Fibroblast of skin of back (primary cell): ENCODE data around the gene RALBP1.
A peak's percentile ranks its signal among the peaks of the same experiment; 100 is the strongest.

Experiments used
- DNase-seq: peaks from one replicate; pipeline ENCODE4 v3.0.0-alpha.2; 2013

RALBP1 gene

GRCh38 chr18:9513971-9514512 lies 38.7 kb downstream of the RALBP1 start:
- peak; percentile 87 for DNase-seq

DNA sequence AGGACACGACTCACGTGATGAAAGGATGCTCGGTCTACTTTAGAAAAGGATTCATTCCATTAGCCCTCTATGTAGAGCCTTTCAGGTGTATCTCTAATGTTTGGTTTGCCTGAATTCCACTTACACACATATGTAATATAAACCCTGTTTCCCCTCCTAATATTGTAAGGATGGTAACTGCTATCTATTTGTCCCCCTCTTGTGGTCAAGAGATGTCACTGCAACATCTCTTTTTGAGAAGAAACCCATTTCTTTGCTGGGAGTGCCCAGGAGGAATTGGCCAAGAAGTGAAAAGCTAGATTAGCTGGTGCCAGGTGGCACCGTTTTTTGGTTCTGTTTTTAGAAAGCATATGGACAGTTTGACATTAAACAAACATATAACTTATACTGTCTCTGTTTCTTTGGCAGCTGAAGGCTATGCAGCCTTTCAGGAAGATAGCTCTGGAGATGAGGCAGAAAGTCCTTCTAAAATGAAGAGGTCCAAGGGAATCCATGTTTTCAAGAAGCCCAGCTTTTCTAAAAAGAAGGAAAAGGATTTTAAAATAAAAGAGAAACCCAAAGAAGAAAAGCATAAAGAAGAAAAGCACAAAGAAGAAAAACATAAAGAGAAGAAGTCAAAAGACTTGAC lies 41.2 kb downstream of the RALBP1 start:
- DNase-seq = peak; percentile 50

GRCh38 chr18:9517869-9518268 lies 42.6 kb downstream of the RALBP1 start:
- DNase-seq = no peak

DNA sequence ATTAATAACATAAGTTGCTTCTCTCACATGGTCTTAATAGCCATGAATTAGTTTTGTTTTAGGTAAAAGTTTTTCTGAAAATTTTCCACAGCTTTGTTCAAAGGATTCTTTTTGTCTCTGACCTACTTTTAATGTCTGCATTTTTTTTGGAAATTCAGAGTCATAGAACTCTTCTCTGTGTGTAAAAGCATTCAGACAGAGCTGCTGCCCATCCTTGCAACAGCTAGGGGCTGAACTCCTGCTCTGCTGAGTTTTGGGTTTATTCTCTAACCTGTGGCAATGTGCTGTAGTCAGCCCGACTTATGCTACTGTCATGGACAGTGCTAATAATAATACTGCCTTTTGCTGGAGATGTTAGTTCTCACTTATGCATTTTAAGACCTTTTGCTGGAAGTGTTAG lies 44.1 kb downstream of the RALBP1 start:
- no peak for DNase-seq

GRCh38 chr18:9520666-9521065 lies 45.4 kb downstream of the RALBP1 start:
- no peak for DNase-seq

DNA sequence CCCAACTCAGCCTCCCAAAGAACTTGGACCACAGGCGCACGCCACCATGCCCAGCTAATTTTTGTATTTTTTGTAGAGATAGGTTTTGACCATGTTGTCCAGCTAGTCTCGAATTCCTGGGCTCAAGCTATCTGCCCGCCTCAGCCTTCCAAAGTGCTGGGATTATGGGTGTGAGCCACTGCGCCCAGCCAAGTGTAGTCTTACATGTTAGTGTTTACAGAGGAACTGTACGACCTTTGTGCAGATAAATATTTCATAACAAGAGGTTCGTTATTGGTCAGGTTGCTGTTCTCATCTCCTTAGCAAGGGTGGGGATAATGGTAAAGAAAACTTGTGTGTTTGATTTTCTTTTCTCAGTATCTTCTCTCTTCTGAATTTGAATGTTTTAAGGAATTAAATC lies 46.5 kb downstream of the RALBP1 start:
- DNase-seq = no peak

DNA sequence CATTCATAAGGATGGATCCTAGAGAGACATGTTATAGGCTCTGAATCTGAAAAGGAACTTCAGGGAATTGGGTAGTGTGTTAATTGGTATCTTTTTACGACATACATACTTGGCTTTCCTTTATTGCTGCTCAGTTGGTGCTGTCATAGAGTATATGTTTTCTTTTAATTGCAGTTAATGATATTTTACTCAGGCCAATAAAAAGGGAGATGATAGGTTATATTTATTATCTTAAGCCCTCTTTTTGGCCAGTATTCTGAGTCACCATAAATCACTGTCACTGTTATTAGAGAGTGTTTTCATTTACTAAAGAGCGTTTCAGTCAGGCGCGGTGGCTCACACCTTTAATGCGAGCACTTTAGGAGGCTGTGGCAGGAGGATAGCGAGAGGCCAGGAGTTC lies 47.6 kb downstream of the RALBP1 start:
- DNase-seq = no peak

GRCh38 chr18:9526458-9526857 lies 51.1 kb downstream of the RALBP1 start:
- DNase-seq = no peak

- DNase-seq = no peak
Measured at GRCh38 chr18:9530226-9531009, 55.1 kb downstream of the RALBP1 start.

GRCh38 chr18:9531791-9532410 lies 56.6 kb downstream of the RALBP1 start:
- DNase-seq = peak; percentile 36

- no peak for DNase-seq
Measured at GRCh38 chr18:9534844-9535243, 59.5 kb downstream of the RALBP1 start.

DNA sequence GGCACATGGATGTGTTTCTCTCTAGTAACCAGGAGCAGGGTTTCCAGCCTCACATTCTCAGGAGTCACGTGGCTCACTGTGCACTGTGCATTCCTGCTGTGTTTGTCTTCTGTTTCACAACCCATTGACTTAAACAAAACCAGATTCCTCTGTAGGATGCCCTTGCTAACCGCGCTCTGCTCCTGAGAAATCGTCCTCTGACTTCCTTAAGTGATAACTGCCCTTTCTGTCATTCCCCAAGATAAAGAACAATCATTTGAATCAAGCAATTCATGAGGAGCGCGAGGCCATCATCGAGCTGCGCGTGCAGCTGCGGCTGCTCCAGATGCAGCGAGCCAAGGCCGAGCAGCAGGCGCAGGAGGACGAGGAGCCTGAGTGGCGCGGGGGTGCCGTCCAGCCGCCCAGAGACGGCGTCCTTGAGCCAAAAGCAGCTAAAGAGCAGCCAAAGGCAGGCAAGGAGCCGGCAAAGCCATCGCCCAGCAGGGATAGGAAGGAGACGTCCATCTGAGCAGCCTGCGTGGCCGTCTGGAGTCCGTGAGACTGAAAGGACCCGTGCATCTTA lies 60.2 kb downstream of the RALBP1 start:
- DNase-seq = peak; percentile 95

GRCh38 chr18:9536354-9537152 lies 61.2 kb downstream of the RALBP1 start:
- DNase-seq = peak; percentile 53

DNA sequence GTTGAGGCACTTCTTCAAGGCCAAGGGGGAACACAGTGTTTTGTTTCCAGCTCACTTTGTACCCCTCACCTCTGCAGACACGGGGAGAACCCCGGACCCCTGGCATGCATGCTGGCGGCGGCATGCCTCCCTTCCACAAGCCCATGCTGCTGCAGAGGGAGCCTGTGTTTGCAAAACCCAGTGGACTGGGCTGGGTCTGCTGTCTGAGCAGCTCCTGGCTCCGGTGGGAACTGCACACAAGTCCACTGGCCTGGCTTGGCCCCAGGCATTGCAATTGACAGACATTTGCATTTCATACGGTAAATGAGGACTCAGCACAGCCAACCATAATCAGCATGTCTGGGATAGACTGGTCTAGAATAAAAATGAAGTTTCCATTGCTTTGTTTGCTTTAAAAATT lies 62.4 kb downstream of the RALBP1 start:
- no peak for DNase-seq

- peak; percentile 76 for DNase-seq
Measured at GRCh38 chr18:9539283-9539682, 64.0 kb downstream of the RALBP1 start.

DNA sequence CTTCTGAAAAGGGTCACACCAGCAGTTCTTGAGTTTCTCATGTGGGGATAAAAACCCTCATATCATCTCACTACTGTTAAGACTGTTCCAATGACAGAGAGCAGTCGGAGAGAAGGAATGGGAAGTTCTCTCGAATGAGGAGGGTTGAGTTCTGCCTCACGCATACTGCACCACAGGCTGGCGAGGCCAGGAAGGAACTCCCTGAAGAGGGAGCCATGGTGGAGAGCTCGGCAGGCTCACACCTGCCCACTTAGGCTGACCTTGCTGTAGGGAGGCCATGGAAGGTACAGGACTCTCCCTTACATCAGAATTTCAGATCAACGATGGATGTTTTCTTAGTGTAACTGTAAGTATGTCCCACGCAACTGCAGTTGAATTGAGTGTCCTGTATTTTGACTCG lies 64.6 kb downstream of the RALBP1 start:
- no peak for DNase-seq

DNA sequence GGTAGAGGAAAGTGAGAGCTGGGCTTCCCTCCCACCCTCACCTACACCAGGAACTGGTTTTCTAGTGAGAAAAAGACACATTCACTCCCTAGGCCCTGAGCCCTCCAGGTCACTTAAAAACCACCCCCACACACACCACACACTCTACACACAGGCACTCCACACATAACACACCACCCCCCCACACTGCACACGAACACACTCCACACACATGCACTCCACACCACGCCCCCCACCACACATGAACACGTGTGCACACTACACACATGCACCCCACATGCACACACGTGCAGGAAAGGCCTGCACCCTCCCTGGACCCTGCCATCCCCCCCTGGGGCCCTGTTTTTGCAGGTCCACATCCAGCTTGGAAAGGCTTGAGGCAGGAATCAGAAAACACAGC lies 67.6 kb downstream of the RALBP1 start:
- DNase-seq = no peak

DNA sequence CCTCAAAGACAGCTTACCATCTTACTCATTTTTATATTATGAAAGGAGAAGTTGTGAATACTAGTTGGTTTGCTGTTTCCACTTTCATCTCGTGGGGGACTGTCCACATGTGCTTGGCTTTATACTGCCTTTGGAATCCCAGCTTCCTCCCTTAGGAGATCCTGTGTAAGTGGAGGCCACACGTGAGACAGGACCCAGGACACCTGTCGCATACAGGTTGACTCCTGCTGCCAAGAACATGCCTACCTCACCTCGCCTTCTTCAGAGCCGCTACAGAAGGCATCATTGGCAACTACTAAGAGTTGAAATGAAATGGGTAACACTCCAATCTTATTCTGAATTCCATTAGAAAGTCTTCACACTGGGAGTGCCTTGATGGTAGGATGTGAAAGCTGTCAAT lies 69.7 kb downstream of the RALBP1 start:
- no peak for DNase-seq

GRCh38 chr18:9546468-9546867 lies 71.2 kb downstream of the RALBP1 start:
- DNase-seq = no peak

DNA sequence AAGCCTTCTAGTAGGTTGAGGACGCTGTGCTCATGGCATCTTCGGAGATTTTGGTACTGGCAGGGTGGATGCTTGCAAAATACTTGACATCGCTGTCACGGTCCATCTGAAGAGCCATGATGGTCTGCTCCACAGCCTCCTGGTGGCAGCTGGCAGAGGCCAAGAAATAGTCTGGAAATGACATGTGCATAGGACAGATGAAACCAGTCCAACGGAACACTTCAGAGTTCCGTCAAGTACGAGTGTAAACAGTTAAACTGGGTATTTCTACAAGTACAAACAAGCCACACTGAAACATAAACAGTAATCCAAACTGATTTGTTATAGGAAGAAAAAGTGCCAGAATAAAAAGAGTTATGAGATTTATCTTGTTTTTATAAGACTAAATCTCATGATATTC lies 72.5 kb downstream of the RALBP1 start:
- no peak for DNase-seq

DNA sequence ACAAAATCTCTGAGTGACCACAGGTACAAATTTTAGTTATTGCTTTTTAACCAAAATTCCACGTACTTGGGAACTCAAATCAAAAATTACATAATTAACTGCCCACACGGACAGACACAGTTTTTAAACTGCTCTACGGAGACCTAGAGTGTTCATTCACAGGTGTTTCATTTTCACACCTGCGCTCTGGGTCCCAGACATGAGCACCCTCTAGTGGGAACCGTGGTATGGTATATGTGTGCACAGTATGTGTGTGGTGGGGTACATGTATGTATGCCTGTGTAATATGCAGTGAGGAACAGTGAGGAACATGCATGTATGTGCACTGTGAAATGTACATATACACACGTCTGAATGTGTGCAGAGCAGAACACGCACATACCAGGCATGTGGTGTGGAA lies 74.1 kb downstream of the RALBP1 start:
- no peak for DNase-seq

- DNase-seq = no peak
Measured at GRCh38 chr18:9550429-9550828, 75.1 kb downstream of the RALBP1 start.

GRCh38 chr18:9552191-9552590 lies 76.9 kb downstream of the RALBP1 start:
- DNase-seq = no peak
